HG02798 (cell line): ENCODE results near the gene MICAL2.

Source experiments
- ATAC-seq: cut with Tn5 transposase; IDR thresholded peaks from one replicate; pipeline ENCODE4 v1.9.1; 2021; ENCODE audit warnings: mild to moderate bottlenecking; ENCODE audit not compliant: unreplicated experiment, poor library complexity

MICAL2 gene

DNA sequence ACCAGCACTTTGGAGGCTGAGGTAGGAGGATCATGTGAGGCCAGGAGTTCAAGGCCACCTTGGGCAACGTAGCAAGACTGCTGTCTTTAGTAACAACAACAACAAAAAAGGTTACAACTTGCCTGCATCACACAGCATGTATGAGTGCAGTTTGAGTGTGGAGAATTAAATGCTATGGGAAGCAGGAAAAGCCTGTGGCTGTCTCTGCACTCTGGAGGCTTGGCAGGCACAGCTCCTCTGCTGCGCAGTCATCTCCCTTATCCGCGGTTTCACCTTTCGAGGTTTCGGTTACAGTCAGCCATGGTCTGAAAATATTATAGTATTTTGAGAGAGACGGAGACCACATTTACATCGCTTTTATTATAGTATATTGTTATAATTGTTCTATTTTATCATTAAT lies 2.9 kb downstream of the MICAL2 start:
- ATAC-seq, result no peak

DNA sequence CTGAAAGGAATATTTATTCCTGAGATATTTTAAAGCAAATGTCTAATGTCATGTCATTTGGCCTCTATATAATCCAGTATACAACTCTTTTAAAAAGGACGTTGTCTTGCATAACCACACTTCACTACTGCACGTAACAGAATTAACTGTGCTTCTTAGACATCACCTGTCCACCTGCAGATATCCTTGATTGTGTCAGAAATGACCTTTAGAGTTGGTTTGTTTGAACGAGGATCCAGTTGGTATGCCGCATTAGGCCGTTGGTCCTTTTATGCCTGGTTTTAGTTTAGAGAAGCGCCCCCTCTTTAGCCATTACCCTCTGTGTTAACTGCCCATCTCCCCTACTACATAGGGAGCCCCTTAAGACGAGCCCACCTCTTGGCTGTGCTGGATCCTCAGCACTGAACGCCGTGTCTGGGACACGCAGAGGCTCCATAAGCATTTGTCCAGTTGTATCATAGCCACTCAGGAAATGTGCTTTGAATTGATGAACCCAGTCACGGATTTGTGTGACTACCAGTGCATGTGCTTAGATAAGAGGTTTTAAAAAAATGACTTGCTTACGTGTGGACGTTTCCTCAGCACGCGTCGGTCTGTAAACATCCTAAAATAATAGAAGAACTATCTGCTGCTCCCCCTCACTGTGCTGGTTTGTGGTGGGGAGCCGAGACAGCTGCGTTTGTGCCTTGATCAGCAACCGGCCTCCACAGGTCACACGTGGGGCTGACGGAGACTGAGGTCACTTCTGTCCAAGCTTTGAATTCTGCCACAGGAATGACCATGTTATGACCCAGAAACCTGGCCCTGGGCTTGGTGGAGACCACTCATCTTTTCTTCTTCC lies 4.0 kb downstream of the MICAL2 start:
- no peak for ATAC-seq

DNA sequence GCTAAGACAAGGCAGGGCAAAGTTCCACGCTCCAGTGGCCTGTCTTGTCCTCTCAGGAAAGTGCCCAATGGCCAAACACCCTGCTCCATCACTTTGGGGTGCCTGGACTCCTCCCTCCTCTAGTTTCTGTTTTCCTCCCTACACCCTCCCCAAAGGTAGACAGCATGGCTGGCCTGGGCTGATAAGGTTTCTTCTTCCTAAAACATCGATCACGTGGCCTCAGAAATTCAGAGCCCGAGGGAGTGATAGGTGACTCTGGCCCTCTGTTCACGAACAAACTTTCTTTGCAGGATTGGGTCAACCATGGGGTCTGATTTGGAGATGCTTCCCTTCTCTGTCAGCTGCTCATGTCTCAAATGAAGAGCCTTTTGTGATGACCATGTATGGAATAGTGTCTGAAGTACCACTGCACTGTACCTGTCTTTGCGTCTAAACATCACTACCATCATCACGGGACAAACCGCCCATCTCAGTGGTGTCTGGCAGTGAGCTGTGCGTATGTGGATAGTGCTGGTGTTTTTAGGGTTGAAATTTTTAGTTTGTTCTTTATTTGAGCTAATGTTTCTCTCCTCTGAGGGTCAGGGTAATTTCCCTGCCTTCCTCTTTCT lies 6.1 kb downstream of the MICAL2 start:
- no peak for ATAC-seq

DNA sequence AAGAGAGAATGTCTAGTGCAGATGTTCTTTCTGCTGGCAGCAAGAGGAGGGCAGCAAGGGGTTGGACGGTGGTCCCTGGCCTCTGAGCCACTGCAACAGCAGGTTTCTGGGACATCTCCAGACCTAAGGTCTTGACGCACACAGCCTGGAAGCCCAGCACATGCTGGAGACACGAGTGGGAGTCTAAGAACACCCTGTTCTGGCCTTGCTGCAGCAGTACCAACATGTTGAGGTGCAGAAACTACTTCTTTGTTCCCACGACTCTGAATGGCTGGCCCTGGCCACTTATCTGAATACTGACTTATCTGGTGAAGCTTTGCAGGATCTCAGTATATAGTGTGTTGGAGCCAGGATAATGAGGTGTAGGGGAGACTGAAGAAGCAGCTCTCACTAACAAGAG lies 6.8 kb downstream of the MICAL2 start:
- no peak for ATAC-seq

DNA sequence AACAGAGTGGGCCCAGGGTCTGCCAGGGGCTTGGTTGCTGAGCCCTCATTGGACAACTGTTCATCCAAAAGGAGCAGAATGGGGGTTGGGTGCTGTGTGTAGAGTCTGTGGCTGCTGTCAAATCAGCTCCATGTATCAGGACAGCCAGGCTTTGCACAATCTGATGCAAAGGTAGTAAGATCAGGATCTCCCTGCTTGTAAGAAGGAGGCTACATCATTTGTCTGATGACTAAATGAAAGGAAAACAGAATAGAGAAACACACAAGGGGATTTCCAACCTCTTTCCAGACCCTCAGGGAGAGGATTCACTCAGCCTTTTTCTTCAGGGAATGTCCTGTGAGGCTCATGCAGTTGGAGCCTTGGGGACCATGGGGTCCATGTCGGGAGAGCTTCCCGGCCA lies 7.2 kb downstream of the MICAL2 start:
- ATAC-seq, result no peak

DNA sequence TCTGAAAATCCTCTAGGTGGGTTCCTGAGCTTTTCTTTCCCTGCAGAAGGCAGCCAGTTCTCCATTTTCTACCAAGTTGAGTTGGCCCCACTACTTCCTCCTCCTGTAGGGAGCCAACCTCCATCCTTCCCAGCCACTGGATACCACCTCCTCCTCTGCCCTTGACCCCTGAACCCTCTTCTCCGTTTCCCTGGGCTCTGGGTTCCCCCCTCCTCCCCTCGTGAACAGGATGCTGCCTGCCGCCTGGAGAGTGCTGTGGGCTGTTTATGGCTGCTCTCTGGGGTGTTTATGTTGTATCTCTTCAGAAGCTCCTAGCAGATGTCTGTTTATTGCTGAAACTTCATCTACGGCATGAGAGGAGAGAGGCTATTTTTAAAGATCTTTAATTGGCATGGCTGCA lies 8.6 kb downstream of the MICAL2 start:
- ATAC-seq, result no peak

DNA sequence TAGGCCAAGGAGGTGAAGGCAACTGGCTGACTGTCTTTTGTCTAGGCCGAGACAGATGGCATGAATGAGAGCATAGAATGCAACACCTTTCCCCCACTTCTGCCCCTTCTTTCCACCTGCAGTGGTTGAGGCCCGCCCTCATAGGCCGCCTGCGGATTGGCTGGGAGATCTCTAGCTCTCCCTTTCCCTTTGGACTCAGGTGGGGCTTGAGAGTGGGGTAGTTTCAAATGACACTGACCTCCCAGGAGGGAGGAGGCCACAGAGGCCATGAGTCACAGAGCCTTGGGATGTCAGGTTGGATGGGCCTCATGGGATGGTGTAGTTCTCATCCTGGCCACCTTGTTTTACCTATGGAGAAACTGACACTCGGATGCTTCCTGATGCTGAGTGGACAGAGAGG lies 9.1 kb downstream of the MICAL2 start:
- no peak for ATAC-seq

DNA sequence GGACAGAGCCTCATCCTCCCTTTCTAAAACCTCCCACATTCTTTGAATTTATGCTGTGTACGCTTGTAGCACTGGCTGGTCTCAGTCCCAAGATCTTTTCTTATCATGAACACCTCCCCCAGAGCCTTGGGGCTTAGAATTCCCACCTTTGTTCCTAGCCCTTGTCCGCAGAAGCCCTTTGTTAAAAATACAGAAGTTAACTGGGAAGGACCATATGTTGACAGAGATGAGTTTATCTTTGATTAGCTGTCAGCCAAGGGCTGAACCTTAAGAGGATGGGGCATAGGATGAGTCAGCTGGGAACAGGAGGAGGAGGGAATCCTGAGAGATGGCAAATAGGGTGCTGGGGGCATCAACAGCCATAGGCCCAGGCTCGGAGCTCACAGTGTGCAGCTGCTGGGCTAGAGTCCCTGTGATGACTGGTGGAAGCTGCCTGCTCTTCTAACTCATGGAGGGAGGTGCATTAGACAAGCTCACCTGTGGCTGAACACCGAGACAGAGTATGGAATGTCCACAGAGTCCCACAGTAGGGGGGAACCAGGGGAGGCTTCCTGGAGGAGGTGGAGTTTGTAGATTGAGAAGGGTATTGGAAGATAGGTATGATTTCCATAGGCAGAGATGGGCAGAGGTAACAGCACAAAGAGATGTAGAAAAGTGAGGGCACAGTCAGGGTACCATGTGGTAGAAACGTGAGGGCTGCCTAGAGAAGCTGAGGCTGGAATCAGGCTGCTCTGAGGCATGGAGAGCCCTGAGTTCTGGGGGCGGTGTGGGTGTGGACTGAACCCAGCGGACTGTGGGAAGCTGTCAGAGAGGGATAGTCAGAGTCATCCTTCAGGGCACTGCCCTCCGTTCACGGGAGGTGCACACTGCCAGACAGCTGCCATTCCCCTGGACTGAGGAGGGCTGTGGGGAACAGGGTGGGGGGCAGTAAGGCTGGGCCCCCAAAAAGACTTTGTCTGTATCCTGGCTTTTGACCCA lies 9.9 kb downstream of the MICAL2 start:
- no peak for ATAC-seq

DNA sequence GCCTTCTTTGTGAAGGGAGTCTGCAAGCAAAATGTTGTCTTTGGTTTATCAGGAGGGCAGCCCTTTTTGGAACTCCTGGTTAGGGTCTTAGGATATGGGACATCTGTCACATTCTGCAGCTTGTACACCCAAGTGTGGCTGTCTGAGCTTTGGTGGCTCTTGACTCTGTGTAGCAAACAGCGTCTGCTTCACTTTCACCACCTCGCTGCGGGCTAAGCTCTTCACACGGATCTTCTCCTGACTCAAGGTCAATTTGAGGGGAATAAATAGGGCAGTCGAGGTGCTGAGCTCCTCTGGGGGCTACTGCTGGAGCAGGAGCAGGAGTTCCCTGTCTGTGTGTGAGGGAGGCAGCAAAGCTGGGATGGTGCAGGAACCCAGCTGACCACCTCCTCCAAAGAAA lies 10.6 kb downstream of the MICAL2 start:
- ATAC-seq, result no peak

DNA sequence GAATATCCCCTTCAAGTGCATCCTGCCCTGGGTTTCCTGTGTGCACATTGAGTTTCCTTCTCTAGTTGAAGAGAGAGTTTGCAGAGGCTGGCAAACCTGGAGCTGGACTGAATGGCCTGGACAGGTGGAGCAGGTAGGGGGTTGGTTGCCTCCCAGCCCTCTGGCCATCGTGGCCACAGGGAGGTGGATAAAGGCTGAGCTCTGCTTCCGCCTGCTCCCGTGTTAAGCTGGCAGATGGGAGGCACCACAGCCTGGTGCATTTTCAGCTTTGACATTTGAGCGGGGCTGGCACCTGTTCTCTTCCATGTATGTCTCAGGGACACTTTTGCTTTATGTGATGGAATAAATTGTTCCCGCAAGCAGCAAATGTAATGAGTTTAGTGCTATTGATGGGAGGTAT lies 11.1 kb downstream of the MICAL2 start:
- ATAC-seq, result no peak

DNA sequence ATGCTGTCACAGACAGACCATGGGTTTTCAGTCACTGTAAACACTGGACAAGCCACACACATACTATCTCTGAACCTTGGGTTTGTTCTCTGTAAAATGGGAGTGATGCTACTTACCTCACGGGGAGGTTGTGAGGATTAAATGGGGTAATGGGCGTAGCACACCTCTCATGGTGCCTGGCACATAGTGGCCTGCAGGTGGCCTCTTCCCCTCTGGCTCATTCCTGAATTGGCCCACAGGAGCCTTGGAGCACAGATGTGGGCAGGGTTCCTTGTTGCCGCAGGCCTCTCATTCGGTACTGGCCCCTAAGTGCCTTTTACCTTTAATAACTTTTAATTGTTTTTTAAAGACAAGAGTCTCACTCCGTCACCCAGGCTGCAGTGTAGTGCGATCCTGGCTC lies 11.7 kb downstream of the MICAL2 start:
- no peak for ATAC-seq

DNA sequence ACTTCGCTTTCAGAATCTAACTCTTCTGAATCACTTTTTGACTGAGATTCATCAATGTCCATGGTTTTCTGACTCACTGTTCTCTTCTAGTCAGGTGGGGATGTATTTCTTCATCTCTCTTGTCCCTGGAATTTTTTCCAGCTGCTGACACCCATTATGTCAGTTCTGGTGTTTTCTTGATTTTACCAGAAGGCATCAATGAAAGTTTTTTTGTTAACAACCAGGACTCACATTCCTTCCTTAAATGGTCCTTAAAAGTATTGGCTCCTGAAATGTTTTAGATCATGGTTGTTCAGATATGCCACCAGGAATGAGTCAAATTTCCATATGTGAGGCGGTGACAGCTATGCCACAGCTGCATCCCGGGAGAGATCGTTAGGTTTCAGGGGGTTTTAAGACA lies 12.9 kb downstream of the MICAL2 start:
- no peak for ATAC-seq

DNA sequence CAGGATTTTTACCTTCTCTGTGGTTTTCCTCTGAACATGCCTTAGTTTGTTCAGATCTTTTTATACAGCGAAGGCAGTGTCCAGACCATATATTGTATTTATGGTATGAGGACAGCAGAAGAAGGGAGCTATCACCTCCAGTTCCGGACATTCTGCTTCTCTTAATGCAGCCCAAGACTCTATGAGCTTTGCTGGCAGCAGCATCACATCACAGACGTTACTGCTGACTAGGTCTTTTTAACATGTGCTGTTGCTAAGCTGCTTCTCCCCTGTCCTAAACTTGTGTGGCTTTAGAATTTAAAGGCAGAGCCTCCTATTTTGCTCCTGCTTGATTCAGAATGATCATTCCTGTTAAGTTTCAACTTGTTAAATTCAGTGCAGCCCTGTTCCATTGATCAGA lies 13.4 kb downstream of the MICAL2 start:
- no peak for ATAC-seq

DNA sequence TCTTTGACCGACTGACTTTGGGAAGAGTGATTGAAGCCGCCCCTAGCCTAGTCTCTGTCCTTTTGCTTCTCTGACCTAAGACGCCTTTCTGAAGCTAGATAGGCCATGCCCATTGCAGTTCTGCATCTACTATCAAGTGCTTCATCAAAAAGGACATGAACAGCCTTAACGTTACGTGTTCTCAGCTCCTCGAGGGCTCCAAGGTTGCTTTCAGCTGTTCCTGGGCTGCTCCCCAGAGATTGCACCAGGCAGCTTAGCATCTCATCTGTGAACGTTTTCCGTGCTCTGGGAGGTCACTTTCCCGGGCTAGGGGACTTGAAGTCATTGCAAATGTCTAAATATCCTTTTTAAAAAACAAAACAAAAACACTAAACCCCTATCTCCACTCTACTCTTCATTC lies 13.9 kb downstream of the MICAL2 start:
- ATAC-seq, result no peak

DNA sequence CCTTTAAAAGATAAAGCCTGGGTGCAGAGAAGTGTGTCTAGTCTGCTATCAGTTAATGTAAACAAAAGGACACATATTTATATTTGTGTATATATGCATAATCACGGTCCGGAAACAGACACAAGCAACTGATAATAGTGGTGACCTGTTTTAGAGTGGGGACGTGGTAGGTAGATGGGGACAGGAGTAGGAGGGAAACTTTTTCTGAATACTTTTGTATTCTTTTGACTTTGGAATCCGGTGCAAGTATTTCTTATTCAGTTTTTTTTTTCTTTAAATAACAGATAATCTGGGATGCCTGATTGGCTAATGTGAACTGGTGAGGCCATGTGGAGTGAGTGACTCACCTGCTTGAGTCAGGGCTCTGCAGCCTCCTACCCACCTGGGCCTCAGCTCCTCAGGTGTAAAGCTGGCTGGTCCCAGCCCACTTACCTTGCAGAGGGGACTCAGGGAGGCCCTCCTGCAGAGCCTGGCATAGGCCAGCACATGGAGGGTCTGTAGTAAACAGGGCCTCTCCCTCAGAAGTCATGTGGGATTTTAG lies 15.3 kb downstream of the MICAL2 start:
- no peak for ATAC-seq

DNA sequence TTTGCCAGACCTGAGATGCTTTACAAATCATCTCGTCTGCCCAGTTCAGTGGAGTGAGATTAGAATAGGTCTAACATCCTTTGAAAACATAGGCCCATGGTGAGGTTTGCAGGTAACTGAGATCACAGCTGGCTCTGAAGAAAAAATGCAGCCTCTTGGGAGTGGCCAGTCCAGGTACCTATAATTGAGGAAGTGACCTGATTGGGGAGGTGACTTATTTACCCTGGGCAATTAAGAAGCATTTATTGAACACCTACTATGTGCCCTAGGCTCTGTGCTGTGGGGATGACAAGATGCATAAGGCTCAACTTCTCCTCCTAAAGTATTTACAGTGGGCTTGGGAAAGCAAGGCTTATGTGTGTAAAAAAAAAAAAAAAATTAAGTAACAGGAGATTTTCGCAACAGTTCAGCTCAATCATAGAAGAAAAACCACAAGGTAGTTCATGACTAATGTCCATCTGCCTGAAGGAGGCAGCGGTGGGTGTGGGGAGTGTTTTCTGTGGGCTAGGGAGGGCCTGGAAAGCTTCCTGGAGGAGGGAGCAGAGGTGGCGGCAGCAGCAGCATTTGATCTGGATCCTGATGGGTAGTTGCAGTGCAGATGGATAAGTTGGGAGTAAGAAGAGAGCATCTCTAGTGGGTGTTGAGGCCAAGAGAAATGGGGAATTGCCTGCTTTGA lies 16.1 kb downstream of the MICAL2 start:
- ATAC-seq, result no peak

DNA sequence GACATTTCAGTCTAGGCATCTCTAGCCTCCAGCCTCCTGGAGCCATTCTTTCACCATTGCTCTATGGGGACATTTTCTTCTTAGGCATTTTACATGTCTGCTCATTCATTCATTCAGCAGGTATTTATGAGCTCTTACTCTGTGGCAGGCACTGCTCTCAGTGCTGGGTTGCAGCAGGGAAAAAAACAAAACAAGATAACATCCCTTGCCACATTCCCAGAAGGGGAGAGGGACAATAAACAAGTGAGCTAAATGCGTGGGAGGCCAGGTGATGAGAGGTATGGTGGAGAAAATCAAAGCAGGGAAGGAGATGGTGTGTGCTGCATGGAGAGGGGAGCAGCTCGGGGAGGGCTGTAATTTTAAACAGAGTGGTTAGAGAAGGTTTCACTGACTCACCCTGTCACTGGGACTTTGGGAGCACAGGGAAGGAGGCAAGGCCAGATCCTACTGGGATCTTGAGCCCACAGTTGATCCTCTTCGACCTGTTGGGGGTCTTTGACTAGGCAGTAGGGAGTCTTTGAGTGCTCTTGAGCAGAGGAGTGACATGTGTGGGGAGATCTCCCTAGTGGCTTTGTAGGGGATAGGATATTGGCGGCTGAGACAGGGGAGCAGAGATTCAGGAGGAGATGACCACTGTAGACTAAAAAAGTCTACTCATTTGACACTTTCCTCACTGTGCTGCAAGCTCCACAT lies 17.0 kb downstream of the MICAL2 start:
- no peak for ATAC-seq

DNA sequence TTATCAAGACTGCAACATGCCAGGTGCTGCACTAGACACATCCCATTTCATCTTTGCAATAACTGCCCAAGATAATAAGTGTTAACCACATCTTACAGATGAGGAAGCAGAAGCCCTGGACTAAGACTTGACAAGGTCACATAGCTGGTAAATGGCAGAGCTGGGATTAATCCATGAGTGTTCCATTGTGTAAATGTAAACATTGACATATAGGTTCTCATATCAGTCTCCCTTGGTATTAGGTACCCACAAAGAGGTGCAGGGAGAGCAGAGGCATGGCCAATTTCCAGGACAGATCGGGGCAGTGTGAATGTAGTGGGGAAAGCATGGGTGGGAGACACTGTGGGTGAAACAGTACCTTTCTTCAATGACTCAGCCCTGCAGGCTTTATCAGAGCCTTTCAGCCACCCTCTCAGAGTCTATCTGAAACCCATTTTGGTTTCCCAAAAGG lies 17.9 kb downstream of the MICAL2 start:
- no peak for ATAC-seq

DNA sequence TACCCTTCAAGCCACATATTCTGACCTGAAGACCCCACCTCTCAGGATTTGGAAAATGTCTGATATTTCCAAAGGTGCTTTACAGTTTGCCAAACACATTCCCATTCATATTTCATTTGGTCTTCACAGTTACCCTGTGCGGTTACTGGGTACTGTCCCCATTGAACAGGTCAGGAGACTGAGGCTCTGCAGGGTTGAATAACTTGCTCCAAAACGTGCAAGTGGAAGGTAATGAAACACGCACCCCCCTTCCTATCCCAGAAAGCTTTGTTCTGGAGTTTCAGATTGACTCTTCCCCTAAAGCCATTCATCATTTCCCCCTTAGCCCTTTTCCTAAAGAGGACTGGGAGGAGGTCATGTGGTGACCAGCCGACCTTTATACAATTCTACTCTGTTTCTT lies 18.8 kb downstream of the MICAL2 start:
- ATAC-seq, result no peak
